GM12878 (cell line): ENCODE measurements around the gene C5AR1. TPM values are rescaled to one million over a fixed set of nuclear protein-coding genes. Genes with fewer than 3 reads are reported as not detected.

Experiments used
- ATAC-seq: fragments of 200-7000 bp; cut with Tn5 transposase; 3 replicates; pipeline ENCODE4 v1.9.1; 2020; ENCODE audit warnings: mild to moderate bottlenecking, moderate library complexity
- BruUV-seq: library from RNA; stranded (reverse); fragments of 400-500 nt; replicated peaks from 2 replicates; lab custom pipeline; 2021; lab: Mats Ljungman, UMichigan
- CTCF ChIA-PET: fragments of 300-600 bp; sonication (Branson Sonifier 250); formaldehyde crosslinking; extraction: SDS; loops from one replicate; lab custom pipeline; 2021; ENCODE audit warnings: inconsistent platforms; lab: Yijun Ruan, JAX
- POLR2A ChIA-PET: fragments of 350-600 bp; formaldehyde crosslinking; extraction: SDS; loops from one replicate; lab custom pipeline; 2021; ENCODE audit warnings: inconsistent platforms; lab: Charles Lee
- RAD21 ChIA-PET: fragments of 300-600 bp; sonication (Branson Sonifier 250); formaldehyde crosslinking; loops from one replicate; lab custom pipeline; 2023; ENCODE audit warnings: antibody characterized with exemption; ENCODE audit not compliant: unreplicated experiment; lab: Charles Lee
- SMC1A ChIA-PET: fragments of 300-600 bp; sonication (Branson Sonifier 250); formaldehyde crosslinking; loops from one replicate; lab custom pipeline; 2023; ENCODE audit not compliant: unreplicated experiment, uncharacterized antibody; lab: Charles Lee
- DNase-seq: peaks from one replicate; pipeline ENCODE4 v3.0.0-alpha.2; 2011; ENCODE audit warnings: low read depth, low spot score
- FAIRE-seq: peaks from 3 replicates; lab custom pipeline; 2011; peaks lifted over from hg19 to GRCh38; lab: Jason Lieb, UNC
- H2AFZ ChIP-seq: 2 replicates; pipeline ENCODE4 v1.6.0; 2011; ENCODE audit warnings: low read depth, low read length, control low read depth; ENCODE audit not compliant: control insufficient read depth
- H3K27ac ChIP-seq: 2 replicates; pipeline ENCODE4 v1.5.1; 2011; ENCODE audit warnings: control low read depth; ENCODE audit not compliant: control insufficient read depth, insufficient read depth
- H3K27me3 ChIP-seq, 2 experiments: replicated peaks in 1 of 2; 2 replicates each; pipeline versions ENCODE4 v1.6.0 to v1.6.1; 2011; ENCODE audit warnings: low read length in 1 of 2; ENCODE audit not compliant: control insufficient read depth in 2 of 2, insufficient read depth in 2 of 2
- H3K36me3 ChIP-seq, 2 experiments: 2 replicates each; pipeline ENCODE4 v1.5.1; 2011; ENCODE audit warnings: low read length in 1 of 2; ENCODE audit not compliant: control insufficient read depth in 2 of 2, insufficient read depth in 2 of 2
- H3K4me1 ChIP-seq: 2 replicates; pipeline ENCODE4 v1.6.1; 2011; ENCODE audit warnings: mild to moderate bottlenecking, low read length, moderate library complexity, mixed read lengths; ENCODE audit not compliant: control insufficient read depth, insufficient read depth
- H3K4me2 ChIP-seq: 2 replicates; pipeline ENCODE4 v1.6.0; 2011; ENCODE audit warnings: control low read depth; ENCODE audit not compliant: control insufficient read depth, insufficient read depth
- H3K4me3 ChIP-seq: fragments of 200-600 bp; sonication (generic); 2 replicates; pipeline ENCODE4 v1.5.1; 2016
- H3K79me2 ChIP-seq: 2 replicates; pipeline ENCODE4 v1.6.0; 2011; ENCODE audit warnings: low read length; ENCODE audit not compliant: control insufficient read depth, insufficient read depth
- H3K9ac ChIP-seq: 2 replicates; pipeline ENCODE4 v1.8.0; 2011; ENCODE audit warnings: low read length, control low read depth, mixed read lengths; ENCODE audit not compliant: control insufficient read depth, insufficient read depth
- H3K9me3 ChIP-seq: replicated peaks from 3 replicates; pipeline ENCODE4 v1.5.1; 2011; ENCODE audit warnings: mild to moderate bottlenecking, low read length; ENCODE audit not compliant: control insufficient read depth, insufficient read depth
- H4K20me1 ChIP-seq: 2 replicates; pipeline ENCODE4 v1.6.0; 2011; ENCODE audit not compliant: control insufficient read depth, insufficient read depth
- ETV6 ChIP-seq, 2 experiments: fragments of 450-650 bp in 1 of 2; IDR thresholded peaks in 1 of 2; conservative IDR thresholded peaks in 1 of 2; 2 replicates each; pipeline ENCODE4 v1.6.1; 2014; ENCODE audit warnings: antibody characterized with exemption in 1 of 2, borderline replicate concordance in 1 of 2, low read depth in 1 of 2, mild to moderate bottlenecking in 1 of 2, moderate library complexity in 1 of 2
- LARP7 ChIP-seq: fragments of 450-650 bp; IDR thresholded peaks from 2 replicates; pipeline ENCODE4 v1.6.1; 2017; ENCODE audit warnings: mild to moderate bottlenecking
- PAX8 ChIP-seq: fragments of 450-650 bp; IDR thresholded peaks from 2 replicates; pipeline ENCODE4 v1.6.1; 2017; ENCODE audit warnings: mild to moderate bottlenecking, moderate library complexity
- RELA ChIP-seq: fragments of 450-650 bp; IDR thresholded peaks from 2 replicates; pipeline ENCODE4 v1.8.0; 2014; ENCODE audit warnings: borderline replicate concordance; ENCODE audit not compliant: partially characterized antibody
- RUNX3 ChIP-seq: IDR thresholded peaks from 2 replicates; pipeline ENCODE4 v1.6.1; 2012; ENCODE audit warnings: low read length, inconsistent platforms
- WGBS: methylation state at CpG from one replicate; pipeline ENCODE4 v1.1.6; 2016; ENCODE audit warnings: low lambda C conversion rate; ENCODE audit not compliant: insufficient replicate concordance, insufficient coverage; ENCODE audit errors: missing lambda C conversion rate; 5-methylcytosine and 5-hydroxymethylcytosine counted together
- in situ Hi-C: fragments of 300-500 bp; cut with MboI; formaldehyde crosslinking; loops from 9 replicates; pipeline ENCODE4 v1.14.3; 2018; ENCODE audit warnings: mixed read lengths
- intact Hi-C: fragments of 100-400 bp; cut with micrococcal nuclease; formaldehyde crosslinking; loops from one replicate; pipeline ENCODE4 v1.14.2; 2022; ENCODE audit not compliant: unreplicated experiment
- polyA plus RNA-seq, 11 experiments: library from polyadenylated mRNA; depleted of rRNA in 4 of 11; unstranded in 6 of 11; stranded (reverse) in 5 of 11; fragments of >200 nt; fragmentation: Nextera tagmentation in 4 of 11; fragmentation: Illumina TruSeq in 1 of 11; extraction: Ambion mirVana in 4 of 11; extraction: Trizol in 1 of 11; gene quantifications; 1 replicate in 1 of 11; 2 replicates in 10 of 11; pipeline versions ENCODE4 v1.2.1 to v1.2.3, GENCODE V29; 2011 to 2016; ENCODE audit warnings: inconsistent platforms in 2 of 11, missing spikeins in 2 of 11, low read depth in 1 of 11
- total RNA-seq, 4 experiments: library from RNA; depleted of rRNA in 3 of 4; stranded (reverse); fragments of >200 nt in 3 of 4; fragmentation: Illumina TruSeq in 1 of 4; extraction: Trizol in 1 of 4; gene quantifications; 2 replicates each; pipeline versions ENCODE4 v1.2.1 to v1.2.3, GENCODE V29; 2013 to 2021
- TF ChIP-seq, protein P1 (sequence below): fragments of 450-650 bp; IDR thresholded peaks from 2 replicates; pipeline ENCODE4 v1.6.1; 2016; ENCODE audit warnings: mild to moderate bottlenecking

The C5AR1 gene
- total and polyA plus RNA-seq, 10 of the 15 experiments (the other 5 are each of a cell fraction or from before 2014, with no cell fraction given), result 0.04 to 1.5 (median 0.18) TPM

GRCh38 chr19:47271949-47272348 lies 37.7 kb upstream of the C5AR1 start (continued):
- TF ChIP-seq RELA (no peak), LARP7 (no peak), PAX8 (no peak), RUNX3 (no peak)

DNA sequence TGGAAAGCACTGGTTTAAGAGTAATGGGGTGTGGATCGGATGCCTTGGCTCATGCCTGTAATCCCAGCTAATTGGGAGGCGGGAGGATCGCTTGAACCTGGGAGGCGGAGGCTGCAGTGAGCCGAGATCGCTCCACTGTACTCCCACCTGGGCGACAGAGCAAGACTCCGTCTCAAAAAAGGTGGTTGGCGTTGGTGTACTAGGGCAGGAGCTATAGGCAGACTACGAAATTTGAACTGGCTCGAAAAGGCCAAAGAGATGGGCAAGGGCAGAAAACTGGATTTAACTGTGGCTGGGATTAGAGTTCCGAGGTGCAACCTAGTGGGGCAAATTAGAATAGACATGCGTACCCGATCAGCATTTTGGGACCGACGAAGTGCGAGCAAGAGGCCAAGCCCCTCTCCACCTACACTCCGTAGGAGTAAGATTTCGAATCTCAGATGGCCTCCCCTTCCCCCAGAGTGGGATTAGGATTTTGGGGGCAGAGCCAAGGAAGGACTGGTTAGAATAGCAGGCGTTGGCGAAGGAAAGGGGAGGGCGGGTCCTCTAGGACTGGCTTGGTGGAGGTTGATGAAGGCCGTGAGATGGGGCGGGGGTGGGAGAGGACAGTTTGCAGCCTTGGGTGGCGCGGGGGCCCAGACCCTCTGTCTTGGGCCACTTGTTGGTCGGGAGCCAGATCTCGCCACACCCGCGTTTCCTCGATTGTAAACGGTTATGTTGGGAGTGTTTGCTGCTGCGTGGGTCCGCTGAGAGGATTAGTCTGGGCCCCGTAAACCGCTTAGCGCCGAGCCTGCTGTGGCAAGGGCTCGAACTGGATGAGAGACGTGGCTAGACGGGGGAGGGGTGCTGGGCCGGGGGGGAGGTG lies 37.0 kb upstream of the C5AR1 start:
- POLR2A ChIA-PET, result interaction anchor here (0.6 to 1.5 kb wide), 4 partner anchors 10 to 37 kb away, joined by 3 to 5 read pairs (median 4); partner anchors contain the start of gene CCDC9
- TF ChIP-seq ETV6 (conservative IDR thresholded peaks at IDR 0.05 in 1 of 2, IDR thresholded peaks at IDR 0.05 in 1 of 2; ENCODE audit: borderline replicate concordance in 1 of 2, low read depth in 1 of 2), result no peak
- TF ChIP-seq, protein P1, sequence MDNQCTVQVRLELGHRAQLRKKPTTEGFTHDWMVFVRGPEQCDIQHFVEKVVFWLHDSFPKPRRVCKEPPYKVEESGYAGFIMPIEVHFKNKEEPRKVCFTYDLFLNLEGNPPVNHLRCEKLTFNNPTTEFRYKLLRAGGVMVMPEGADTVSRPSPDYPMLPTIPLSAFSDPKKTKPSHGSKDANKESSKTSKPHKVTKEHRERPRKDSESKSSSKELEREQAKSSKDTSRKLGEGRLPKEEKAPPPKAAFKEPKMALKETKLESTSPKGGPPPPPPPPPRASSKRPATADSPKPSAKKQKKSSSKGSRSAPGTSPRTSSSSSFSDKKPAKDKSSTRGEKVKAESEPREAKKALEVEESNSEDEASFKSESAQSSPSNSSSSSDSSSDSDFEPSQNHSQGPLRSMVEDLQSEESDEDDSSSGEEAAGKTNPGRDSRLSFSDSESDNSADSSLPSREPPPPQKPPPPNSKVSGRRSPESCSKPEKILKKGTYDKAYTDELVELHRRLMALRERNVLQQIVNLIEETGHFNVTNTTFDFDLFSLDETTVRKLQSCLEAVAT, result 0 out of 2 replicates have a peak, but pooled peaks have one; percentile 19
- no peak for DNase-seq
- no peak for ATAC-seq
- H2AFZ ChIP-seq, result peak overlapping the region; percentile 69
- H3K27ac ChIP-seq, result peak overlapping the region; percentile 99
- H3K4me2 ChIP-seq, result peak overlapping the region; percentile 98
- peaks cover 4% of the 10 kb centered on the region; the same call in 1 of the 2 replicates for H4K20me1 ChIP-seq
- in situ Hi-C loops (no loop called here), intact Hi-C loops (loop anchor here (1.0 to 2.0 kb wide), 2 partner anchors 10 to 16 kb away; partner anchors contain the start of gene CCDC9)
- SMC1A ChIA-PET, result interaction anchor here (1.0 to 1.2 kb wide), 3 partner anchors 10 to 29 kb away, joined by 3 to 4 read pairs (median 4); no protein-coding TSS in a partner anchor
- no peak for FAIRE-seq
- 51% methylated on average over 40 of the region's 42 CpGs for WGBS
- peaks cover 10% of the 10 kb centered on the region for H3K4me1 ChIP-seq
- no peaks in the 10 kb centered on the region for H3K27me3 ChIP-seq
- H3K9me3 ChIP-seq, result no peaks in the 10 kb centered on the region
- H3K4me3 ChIP-seq, result peak overlapping the region; percentile 86; the same call in 1 of the 2 replicates
- H3K36me3 ChIP-seq, result peaks cover 0 to 1% of the 10 kb centered on the region in 2 experiments; a peak in 2 of 4 replicates
- CTCF ChIA-PET, result interaction anchor here (1.2 kb wide), 1 partner anchor 10 kb away, joined by 3 read pairs; no protein-coding TSS in a partner anchor
- no peaks in the 10 kb centered on the region; the same call in 1 of the 2 replicates for H3K79me2 ChIP-seq
- H3K9ac ChIP-seq, result peak overlapping the region; percentile 99; the same call in 1 of the 2 replicates
- BruUV-seq, result no TSS peak
- RAD21 ChIA-PET, result no interaction called here
